Astrocyte of the spinal cord (primary cell): ENCODE measurements around the gene HOXA4.

ENCODE experiments used
- DNase-seq: peaks from one replicate; pipeline ENCODE4 v3.0.0; 2011; ENCODE audit warnings: low read depth, low spot score
- H3K4me3 ChIP-seq: 2 replicates; pipeline ENCODE4 v1.5.1; 2011; ENCODE audit warnings: low read depth, mild to moderate bottlenecking, low read length, moderate library complexity
- in situ Hi-C: cut with HindIII; loops from 2 replicates; pipeline ENCODE4 v1.10.0; 2017; ENCODE audit warnings: low sequenced_read_pairs
- TF ChIP-seq, protein P1 (sequence below): IDR thresholded peaks from 2 replicates; pipeline ENCODE4 v1.5.1; 2012; ENCODE audit warnings: low read depth, mild to moderate bottlenecking, low read length, inconsistent platforms

The HOXA4 gene

DNA sequence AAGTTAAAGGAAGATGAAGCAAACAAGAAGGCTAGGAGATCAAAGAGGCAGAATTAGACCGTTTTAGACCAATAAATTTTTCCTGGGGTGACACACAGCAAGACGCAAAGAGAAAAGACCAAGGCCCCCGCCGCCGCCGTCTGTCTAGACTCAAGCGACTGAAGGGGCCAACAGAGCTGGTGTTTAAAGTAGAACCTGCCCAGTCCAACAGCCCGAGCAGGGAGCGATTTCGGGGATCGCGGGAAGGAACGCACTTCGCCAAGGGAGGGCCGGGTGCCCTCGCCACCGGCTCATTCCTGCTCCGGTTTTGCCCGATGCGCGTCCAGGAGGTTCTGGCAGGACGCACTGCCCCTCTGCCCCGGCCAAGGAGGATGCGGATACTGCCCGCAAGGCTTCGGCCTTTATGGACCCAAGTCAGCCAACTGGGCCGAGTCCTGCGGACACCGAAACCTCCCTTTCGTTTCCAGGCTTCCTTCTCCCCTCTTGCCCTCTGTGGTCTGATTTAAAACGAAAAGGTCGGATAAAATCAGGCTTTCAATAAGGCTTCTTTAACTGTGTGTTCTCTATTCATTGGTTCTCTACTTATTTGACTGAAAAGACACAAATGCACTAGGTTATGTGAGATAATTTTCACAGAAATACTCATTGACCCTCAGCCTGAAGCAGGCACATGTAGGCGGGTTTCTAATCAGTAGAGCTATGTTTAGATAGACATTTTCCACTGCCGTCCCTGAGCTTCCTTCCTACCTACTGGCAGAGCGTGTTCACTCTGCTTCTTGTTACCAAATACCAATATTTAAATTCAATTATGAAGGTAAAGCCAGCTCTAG lies 28.1 kb upstream of the HOXA4 start:
- no peak overlapping the region for H3K4me3 ChIP-seq
- TF ChIP-seq, protein P1, sequence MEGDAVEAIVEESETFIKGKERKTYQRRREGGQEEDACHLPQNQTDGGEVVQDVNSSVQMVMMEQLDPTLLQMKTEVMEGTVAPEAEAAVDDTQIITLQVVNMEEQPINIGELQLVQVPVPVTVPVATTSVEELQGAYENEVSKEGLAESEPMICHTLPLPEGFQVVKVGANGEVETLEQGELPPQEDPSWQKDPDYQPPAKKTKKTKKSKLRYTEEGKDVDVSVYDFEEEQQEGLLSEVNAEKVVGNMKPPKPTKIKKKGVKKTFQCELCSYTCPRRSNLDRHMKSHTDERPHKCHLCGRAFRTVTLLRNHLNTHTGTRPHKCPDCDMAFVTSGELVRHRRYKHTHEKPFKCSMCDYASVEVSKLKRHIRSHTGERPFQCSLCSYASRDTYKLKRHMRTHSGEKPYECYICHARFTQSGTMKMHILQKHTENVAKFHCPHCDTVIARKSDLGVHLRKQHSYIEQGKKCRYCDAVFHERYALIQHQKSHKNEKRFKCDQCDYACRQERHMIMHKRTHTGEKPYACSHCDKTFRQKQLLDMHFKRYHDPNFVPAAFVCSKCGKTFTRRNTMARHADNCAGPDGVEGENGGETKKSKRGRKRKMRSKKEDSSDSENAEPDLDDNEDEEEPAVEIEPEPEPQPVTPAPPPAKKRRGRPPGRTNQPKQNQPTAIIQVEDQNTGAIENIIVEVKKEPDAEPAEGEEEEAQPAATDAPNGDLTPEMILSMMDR: no peak
- in situ Hi-C loops: loop anchor here (25.0 kb wide), 1 partner anchor 771 kb away; no protein-coding TSS in a partner anchor
- DNase-seq: no peak

DNA sequence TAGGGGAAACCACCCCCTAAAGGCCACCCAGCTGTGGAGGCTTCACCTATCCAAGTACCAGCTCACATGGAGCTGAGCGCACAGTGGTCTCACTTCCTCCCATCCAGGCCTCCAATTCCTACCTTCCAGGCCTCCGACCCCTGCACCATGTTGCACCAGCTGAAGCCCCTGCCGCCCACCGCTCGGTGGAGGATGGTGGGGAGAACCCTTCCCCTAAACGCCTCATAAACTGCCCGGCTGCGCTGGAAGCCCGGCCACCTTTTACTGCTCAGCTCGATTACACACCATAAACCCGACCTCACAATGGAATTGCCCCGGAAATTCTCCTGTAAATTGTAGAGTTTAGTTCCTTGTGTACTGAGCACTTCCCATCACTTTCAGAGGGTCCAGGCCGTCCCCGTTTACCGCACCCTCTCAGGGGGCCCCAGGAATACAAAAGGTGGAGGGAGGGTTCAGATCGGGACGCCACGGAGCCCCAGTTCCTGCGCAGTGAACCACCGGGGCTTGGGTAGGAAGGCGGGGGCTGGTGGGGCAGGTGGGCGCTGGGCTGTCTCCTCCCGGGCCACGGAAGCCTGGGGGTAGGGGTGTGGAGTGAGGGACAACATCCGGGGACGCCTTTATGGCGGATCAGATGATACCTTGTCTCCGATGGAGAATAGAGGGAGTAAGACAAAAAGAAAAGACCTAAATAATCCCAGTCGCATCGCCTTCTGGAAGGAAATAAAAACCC lies 27.3 kb upstream of the HOXA4 start:
- TF ChIP-seq, protein P1: no peak
- no peak overlapping the region for H3K4me3 ChIP-seq
- DNase-seq: peak; percentile 7
- in situ Hi-C loops: loop anchor here (25.0 kb wide), 1 partner anchor 771 kb away; no protein-coding TSS in a partner anchor

DNA sequence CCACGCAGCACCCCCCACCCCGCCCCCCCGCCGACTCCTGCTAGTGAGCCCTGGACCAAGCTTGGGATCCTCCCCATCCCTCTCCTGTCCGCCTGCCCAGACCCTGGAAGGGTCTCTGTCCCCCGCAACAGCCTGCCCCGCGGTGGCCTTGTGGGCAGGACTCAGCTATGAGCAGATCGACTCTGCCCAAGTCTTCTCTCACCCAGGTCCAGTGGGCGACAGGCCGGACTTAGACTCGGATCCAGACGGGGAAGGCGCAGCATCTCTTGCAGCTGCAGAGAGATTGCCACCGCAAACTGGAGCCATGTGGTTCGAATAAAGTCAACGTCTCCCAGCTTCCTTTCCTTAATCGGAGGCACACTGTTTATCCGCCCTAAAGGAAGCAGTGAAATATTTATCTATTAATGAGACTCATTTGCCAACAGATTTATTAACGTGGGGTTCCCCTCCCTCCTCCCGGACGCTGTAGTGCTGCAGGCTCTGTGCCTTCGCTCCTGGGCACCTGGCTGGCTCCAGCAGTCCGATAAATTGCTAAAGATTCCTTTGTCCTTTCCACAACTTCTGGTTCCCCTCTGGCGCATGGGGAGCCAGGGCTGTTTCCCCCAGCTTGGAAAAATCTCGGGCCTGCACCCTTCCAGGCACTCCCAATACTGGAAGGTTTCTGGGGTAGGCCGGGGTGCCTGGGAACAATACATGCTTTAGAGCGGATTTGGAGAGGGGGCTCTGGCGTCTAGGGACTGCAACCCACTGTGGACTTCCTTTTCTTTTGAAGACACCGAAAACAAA lies 26.6 kb upstream of the HOXA4 start:
- in situ Hi-C loops: loop anchor here (25.0 kb wide), 1 partner anchor 770 kb away; no protein-coding TSS in a partner anchor
- TF ChIP-seq, protein P1: no peak
- peak overlapping the region; percentile 55 for H3K4me3 ChIP-seq
- DNase-seq: peak; percentile 46

DNA sequence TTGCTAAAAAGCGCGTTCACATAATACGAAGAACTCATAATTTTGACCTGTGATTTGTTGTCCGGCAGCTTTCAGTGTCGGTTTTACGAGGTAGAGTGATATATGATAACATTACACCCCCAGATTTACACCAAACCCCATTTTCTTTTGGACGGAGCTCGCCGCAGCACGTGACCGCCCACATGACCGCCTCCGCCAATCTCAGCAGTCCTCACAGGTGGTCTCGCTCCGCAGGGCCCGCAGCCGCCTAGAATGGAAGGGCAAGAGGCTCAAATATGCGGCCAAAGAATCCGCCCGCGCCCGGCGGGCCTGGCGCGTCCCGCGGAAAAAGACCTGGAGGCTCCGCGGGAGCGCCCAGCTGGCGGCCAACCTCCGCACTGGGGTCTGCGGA lies 25.9 kb upstream of the HOXA4 start, which contains the start of gene HOXA7:
Gene HOXA7 (minus strand): TSS at position 168 of the 391 bp plus-strand sequence. CDS start 130 bp downstream, at position 38.
- peak within 1 kb of the TSS; percentile 55 for H3K4me3 ChIP-seq
- TF ChIP-seq, protein P1: no peak
- DNase-seq: peak; percentile 82
- in situ Hi-C loops: loop anchor here (25.0 kb wide), 1 partner anchor 769 kb away; no protein-coding TSS in a partner anchor

DNA sequence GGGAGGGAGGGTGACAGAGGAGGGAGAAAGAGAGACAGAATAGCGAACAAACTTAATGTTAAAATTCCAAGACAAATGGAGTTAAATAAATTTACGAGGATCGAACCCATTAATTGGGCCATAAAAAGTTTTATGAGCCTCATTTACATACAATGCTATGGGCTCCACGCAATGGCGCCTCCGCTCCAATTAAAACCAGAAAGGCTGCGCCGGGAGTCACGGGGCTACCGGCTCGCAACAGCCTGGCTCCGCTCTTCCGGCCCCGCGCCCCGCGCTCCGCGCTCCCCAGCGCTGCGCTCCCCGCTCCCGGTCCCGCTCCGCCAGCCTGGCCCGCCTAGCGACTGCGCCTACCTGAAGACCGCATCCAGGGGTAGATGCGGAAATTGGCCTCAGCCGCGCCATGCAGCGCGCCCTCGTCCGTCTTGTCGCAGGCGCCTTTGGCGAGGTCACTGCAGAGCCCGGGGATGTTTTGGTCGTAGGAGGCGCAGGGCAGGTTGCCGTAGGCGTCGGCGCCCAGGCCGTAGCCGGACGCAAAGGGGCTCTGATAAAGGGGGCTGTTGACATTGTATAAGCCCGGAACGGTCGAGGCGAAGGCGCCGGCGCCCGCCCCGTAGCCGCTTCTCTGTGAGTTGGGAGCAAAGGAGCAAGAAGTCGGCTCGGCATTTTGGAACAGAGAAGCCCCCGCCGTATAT lies 25.4 kb upstream of the HOXA4 start:
- peak; percentile 49 for DNase-seq
- TF ChIP-seq, protein P1: no peak
- H3K4me3 ChIP-seq: peak overlapping the region; percentile 55
- in situ Hi-C loops: loop anchor here (25.0 kb wide), 1 partner anchor 769 kb away; no protein-coding TSS in a partner anchor
